OCI-LY1 (cell line): ENCODE results near the gene SPACA9.

Experiments used
- H2AFZ ChIP-seq: fragments of 200-600 bp; sonication (generic), shearing (Covaris generic); 2 replicates; pipeline ENCODE4 v1.6.0; 2014; ENCODE audit warnings: antibody characterized with exemption, mild to moderate bottlenecking, low read length
- H3F3A ChIP-seq: fragments of 200-600 bp; sonication (generic), shearing (Covaris generic); 2 replicates; pipeline ENCODE4 v1.6.0; 2014; ENCODE audit warnings: mild to moderate bottlenecking, antibody characterized with exemption, low read length, moderate library complexity; ENCODE audit not compliant: insufficient read depth
- H3K27ac ChIP-seq: fragments of 200-600 bp; sonication (generic); 2 replicates; pipeline ENCODE4 v1.5.1; 2014; ENCODE audit warnings: low read length, mixed run types, mild to moderate bottlenecking, low read depth; ENCODE audit not compliant: poor library complexity, severe bottlenecking
- H3K27me3 ChIP-seq: fragments of 200-600 bp; sonication (generic); 2 replicates; pipeline ENCODE4 v1.6.0; 2014; ENCODE audit warnings: antibody characterized with exemption, mild to moderate bottlenecking, low read length, moderate library complexity; ENCODE audit not compliant: insufficient read depth
- H3K36me3 ChIP-seq: fragments of 200-600 bp; sonication (generic); 2 replicates; pipeline ENCODE4 v1.6.1; 2014; ENCODE audit warnings: mild to moderate bottlenecking, antibody characterized with exemption, low read length, moderate library complexity, mixed read lengths; ENCODE audit not compliant: insufficient read depth
- H3K4me1 ChIP-seq: fragments of 200-600 bp; sonication (generic); 2 replicates; pipeline ENCODE4 v1.5.1; 2014; ENCODE audit warnings: mild to moderate bottlenecking, low read length, moderate library complexity; ENCODE audit not compliant: insufficient read depth, severe bottlenecking
- H3K4me2 ChIP-seq: fragments of 200-600 bp; sonication (generic), shearing (Covaris generic); 2 replicates; pipeline ENCODE4 v1.6.1; 2014; ENCODE audit warnings: low read length
- H3K4me3 ChIP-seq: fragments of 200-600 bp; sonication (generic); 2 replicates; pipeline ENCODE4 v1.5.1; 2014; ENCODE audit warnings: low read length, low read depth, mild to moderate bottlenecking, mixed read lengths; ENCODE audit not compliant: poor library complexity, severe bottlenecking
- H3K79me2 ChIP-seq: fragments of 200-600 bp; shearing (Covaris generic); 2 replicates; pipeline ENCODE4 v1.6.1; 2016; ENCODE audit warnings: mixed run types, low read length, mixed read lengths; ENCODE audit not compliant: insufficient read depth
- H3K9ac ChIP-seq: fragments of 200-600 bp; sonication (generic), shearing (Covaris generic); 2 replicates; pipeline ENCODE4 v1.6.1; 2014; ENCODE audit warnings: mild to moderate bottlenecking, low read length, mixed read lengths
- H3K9me2 ChIP-seq: fragments of 200-600 bp; sonication (generic), shearing (Covaris generic); 2 replicates; pipeline ENCODE4 v1.6.1; 2014; ENCODE audit warnings: low read depth, mild to moderate bottlenecking, low read length, mixed read lengths
- H3K9me3 ChIP-seq: fragments of 200-600 bp; shearing (Covaris generic); 2 replicates; pipeline ENCODE4 v1.6.1; 2014; ENCODE audit warnings: low read length, mixed read lengths
- H4K20me1 ChIP-seq: fragments of 200-600 bp; sonication (generic), shearing (Covaris generic); 2 replicates; pipeline ENCODE4 v1.6.0; 2016; ENCODE audit warnings: mild to moderate bottlenecking, low read length; ENCODE audit not compliant: insufficient read depth
- CTCF ChIP-seq: fragments of 200-600 bp; sonication (generic), shearing (Covaris generic); IDR thresholded peaks from 2 replicates; pipeline ENCODE4 v1.5.1; 2017; ENCODE audit warnings: mild to moderate bottlenecking, antibody characterized with exemption, low read length, moderate library complexity, mixed read lengths
- EZH2 ChIP-seq: fragments of 200-600 bp; sonication (generic), shearing (Covaris generic); IDR thresholded peaks from 2 replicates; pipeline ENCODE4 v1.8.0; 2017; ENCODE audit warnings: borderline replicate concordance, mixed run types, mild to moderate bottlenecking, antibody characterized with exemption, low read length, moderate library complexity, mixed read lengths

SPACA9 gene

GRCh38 chr9:132939169-132939568 lies 60.5 kb downstream of the SPACA9 start:
- peaks cover 45% of the 10 kb centered on the region for H3K79me2 ChIP-seq
- H3K9me2 ChIP-seq, result no peaks in the 10 kb centered on the region
- no peaks in the 10 kb centered on the region; the same call in 1 of the 2 replicates for H3K36me3 ChIP-seq
- H3K9ac ChIP-seq, result no peak overlapping the region
- H2AFZ ChIP-seq, result no peak overlapping the region
- H3K4me2 ChIP-seq, result no peak overlapping the region
- H3K27ac ChIP-seq, result no peak overlapping the region
- H3F3A ChIP-seq, result 0 out of 2 replicates have a peak, but pooled peaks cover 2% of the 10 kb centered on the region
- no peak overlapping the region for H3K4me3 ChIP-seq
- TF ChIP-seq CTCF (no peak), EZH2 (no peak)
- no peaks in the 10 kb centered on the region for H3K9me3 ChIP-seq
- peaks cover 32% of the 10 kb centered on the region for H3K4me1 ChIP-seq
- H4K20me1 ChIP-seq, result no peaks in the 10 kb centered on the region
- H3K27me3 ChIP-seq, result no peaks in the 10 kb centered on the region
